HG03558 (cell line): ENCODE measurements around the gene ADGRD1.

Experiments
- ATAC-seq: cut with Tn5 transposase; IDR thresholded peaks from one replicate; pipeline ENCODE4 v1.9.1; 2021; ENCODE audit warnings: moderate number of reproducible peaks; ENCODE audit not compliant: unreplicated experiment; ENCODE audit errors: extremely low read depth

Gene ADGRD1

DNA sequence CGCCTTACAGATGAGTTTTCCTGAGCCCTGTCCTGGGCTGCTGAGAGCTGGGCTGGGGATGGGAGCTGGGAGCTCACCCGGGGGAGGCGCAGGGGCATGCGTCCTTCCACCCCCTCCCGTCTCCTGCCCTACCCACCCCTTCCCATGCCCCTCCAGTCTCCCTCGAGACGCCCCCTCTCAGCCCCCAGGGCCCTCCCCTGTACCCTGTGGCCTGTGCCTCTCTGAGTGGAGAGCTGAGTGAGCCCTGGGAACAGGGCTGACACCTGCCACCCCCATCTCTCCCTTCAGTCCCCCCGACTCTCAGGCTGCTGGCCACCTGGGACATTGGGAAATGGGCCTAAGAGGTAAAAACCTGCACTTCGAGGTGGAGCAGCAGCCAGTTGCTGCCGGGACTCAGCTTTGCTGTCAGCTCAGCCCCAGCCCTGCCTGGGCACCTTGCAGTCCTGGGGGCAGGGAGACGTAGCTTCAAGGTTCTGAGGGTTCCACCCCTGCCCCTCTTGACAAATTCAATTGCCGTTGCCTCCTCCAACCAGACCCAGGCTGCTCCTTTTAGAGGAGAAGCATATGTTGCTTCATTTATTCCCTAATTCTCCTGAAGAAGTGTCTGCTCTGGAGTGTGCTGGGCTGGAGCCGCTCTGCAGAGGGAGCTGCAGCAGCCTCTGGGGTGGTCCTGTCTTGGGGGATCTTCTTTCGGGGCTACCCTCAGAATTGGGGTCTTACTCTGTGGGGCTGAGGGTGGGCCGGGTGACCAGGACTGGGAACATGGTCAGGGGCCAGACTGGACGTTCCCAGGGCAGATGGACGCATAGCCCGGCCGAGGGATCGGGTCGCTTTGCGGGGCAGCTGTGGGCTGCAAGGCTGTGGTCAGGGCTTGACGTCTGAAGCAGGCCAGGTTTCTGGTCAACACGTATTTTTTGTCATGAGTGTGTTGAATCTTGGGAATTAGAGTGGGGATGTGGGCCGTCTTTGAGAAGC is 141.4 kb downstream of the ADGRD1 start:
- ATAC-seq: no peak

DNA sequence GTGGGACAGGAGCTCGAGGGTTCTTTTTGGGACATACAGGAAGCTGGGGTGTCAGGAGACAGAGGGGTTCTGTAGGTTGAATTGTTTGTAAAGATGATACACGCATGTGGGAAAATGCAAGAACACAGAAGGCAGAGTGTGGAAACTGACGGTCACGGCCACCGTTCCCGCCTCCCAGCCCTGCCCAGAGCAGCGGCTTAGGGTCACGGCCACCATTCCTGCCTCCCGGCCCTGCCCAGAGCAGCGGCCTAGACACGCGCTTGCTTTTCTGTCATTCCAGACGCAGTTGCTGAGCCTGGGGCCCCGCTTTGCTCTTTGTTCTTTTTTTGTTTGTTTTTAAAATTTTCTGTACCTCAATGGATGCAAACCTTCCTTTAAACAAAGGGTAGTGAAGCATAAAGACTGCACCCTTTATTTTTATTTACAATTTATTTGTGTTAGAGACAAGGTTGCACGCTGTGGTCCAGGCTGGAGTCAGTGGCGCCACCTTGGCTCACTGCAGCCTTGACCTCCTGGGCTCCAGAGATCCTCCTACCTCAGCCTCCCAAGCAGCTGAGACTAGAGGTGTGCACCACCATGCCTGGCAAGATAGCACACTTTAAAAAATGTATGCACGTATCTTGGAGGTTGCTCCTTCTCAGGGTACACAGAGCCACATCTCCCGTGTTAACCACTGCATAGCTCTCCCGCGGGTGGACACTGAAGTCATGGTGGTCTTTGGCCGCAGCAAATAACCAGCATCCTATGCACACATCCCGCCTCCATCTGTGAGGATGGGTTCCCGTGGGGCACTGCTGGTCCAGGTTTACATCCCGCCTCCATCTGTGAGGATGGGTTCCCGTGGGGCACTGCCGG is 142.3 kb downstream of the ADGRD1 start:
- ATAC-seq: no peak

DNA sequence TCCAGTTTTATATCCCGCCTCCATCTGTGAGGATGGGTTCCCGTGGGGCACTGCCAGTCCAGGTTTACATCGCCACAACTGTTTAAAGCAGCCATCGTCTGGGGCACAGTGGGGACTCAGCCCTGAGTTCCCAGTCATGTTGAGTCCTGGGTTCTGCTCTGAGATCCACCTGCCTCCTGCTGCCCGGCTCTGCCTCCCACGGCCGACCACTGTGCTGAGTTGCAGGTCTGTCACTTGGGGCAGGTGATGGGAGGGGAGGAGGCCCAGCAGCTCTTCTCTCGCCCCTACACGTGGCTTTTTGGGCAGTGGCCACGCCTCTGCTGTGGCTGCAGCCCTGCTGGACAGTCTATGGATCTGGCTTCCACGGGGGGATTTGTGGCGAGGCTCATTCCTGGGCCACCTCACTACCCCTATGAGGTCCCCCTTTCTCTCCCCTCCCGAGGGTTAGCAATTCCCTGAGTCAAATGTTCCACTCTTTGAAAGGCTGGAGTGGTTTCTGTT is 143.0 kb downstream of the ADGRD1 start:
- no peak for ATAC-seq

DNA sequence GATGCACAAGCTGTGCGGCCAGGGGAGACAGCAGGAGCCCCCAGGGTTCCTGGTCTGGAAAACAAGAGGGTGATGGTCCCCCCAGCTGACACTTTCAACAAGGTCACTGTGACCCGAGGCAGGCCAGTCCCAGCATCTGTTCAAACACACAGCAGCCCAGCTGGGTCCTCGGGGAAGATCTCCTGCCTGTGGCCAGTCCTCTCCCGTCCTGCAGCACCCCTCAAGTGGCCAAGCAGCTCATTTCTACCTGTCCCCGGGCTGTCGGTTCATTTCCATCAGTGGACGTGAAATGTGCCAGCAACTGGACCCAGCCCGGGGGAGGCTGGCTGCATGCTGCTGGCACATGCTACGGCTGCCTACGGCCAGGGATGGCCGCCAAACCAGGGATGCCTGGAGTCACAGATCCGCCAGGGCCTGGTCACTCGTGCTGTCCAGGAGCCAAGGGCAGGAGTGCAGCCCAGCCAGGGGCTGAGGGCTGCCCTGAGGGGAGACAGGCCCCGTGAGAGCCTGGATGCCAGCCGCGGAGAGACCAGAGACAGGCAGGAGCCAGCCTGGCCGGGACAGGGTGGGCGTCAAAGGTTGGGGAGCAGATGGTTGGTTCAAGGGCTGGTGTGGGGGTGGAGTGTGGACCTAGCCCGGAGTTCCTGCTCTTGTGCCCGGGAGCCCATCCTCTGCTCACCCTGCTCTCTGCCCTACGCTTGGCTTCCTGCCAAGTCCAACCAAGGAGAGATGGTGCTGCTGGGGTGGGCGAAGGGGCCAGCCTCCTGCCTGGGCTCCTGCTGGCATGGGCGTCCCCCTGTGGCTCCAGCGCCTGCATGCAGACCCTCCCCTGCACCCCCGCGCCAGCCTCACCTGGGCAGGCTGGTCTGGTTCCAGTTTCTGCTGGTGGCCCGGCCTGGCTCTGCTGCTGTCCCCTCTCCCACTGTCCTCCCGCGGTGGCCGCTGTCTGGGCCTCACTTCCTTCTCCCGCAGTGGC is 143.8 kb downstream of the ADGRD1 start:
- ATAC-seq: no peak

DNA sequence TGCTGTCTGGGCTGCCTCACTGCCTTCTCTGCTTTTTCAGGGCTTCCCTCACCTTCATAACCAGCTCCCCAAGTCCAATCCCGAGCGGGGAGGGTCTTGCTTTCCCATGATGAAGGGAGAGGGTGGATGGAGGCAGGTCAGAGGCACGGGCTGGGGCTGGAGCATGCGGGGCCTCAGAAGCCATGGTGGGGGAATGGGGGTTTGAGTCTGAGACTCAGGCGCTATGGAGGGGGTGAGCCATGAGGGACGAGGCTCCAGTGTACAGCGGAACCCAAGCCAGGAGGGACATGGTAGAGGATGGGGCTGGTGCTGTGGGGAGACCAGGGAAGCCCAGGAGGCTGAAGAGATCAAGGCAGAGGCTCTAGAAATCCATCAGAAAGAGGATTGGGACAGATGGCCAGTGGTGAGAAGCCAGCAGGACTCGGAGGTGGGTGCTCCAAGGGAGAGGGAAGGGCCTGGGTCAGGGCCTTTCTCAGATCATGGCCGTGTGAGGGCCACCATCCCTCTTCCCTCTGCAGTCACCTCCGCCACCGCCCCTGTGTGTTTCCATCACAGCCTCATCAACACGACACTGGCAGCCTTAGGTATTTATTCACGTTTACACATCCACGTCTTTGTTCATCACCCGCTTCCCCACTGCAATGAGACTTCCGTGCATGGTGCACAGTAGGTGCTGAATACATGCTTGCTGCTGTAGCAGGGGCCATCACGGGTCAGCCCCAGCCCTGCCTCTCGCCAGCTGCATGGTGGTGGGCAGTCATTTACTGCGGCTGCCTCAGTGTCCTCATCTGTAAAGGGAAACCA is 144.7 kb downstream of the ADGRD1 start:
- no peak for ATAC-seq

DNA sequence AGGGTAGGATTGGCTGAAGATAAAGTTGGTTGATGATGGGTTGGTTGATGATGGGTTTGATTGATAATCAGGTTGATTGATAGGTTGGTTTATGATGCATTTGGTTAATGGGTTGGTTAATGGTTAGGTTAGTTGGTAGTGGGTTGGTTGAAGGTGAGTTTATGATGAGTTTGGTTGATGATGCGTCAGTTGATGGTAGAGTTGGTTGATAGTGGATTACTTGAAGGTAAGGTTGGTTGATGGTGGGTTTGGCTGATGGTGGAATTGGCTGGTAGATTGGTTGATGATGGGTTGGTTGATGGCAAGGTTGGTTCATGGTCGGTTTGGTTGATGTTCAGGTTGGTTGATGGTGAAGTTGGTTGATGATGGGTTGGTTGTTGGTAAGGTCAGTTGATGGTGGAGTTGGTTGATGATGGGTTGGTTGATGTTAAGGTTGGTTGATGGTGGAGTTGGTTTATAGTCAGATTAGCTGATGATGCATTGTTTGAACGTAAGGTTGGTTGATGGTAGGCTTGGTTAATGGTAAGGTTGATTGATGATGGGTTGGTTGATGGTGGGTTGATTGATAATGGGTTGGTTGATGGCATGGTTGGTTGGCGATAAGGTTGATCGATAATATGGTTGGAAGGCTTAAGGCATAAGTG is 146.4 kb downstream of the ADGRD1 start:
- no peak for ATAC-seq

DNA sequence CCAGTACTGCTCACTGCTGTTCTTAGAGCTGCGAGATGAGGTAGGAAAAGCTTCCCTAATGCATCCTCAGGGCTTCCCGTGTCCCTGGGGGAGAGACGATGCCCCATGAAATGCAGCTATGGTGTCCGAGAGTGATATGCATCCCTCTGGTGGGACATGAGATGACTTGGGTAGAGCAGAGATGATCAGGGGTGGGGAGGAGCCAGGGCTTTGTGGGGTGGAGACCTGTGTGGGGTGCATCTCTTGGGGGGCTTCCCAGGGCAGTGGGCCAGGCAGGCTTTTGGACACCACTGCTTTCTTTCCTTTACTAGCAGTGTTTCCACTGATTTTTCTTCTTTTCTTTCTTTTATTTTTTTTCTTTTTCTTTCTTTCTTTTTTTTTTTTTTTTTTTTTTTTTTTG is 147.3 kb downstream of the ADGRD1 start:
- ATAC-seq: no peak

DNA sequence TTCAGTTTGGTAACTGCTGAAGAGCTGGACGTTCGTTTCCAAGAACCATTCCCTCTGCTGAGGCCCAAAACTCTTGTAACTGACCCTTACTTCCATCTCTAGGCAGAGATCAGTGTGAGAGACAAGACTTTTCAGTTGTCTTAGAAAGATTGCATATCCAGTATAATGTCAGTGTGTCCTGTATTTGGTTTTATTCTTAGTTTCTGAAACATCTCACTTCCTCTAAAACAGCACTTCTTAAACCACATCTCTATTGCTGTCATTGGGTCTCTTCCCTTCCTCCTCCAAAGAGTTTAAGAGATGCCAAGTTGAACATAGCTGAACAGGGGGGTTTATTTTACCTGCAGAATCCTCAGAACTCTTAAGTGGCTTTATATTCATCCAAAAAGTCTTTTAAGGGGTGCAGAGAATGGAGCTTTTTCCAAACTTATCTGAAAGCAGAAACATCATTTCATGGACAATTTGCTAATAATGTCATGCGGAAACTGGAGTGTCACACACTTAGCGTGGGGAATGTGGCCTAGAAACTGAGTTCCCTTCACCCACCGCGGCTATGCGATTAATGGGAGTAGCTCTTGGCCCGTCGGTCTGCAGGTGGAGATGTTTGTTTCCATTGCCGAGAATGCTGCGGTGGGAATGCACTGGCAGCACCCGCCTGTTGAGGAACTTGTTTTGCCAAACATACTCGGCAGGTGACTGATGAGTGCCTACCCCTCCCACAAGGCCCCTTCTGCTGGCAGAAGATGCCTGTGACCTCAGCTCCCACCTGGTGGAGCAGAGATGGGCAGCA is 148.2 kb downstream of the ADGRD1 start:
- peak; percentile 86 for ATAC-seq

DNA sequence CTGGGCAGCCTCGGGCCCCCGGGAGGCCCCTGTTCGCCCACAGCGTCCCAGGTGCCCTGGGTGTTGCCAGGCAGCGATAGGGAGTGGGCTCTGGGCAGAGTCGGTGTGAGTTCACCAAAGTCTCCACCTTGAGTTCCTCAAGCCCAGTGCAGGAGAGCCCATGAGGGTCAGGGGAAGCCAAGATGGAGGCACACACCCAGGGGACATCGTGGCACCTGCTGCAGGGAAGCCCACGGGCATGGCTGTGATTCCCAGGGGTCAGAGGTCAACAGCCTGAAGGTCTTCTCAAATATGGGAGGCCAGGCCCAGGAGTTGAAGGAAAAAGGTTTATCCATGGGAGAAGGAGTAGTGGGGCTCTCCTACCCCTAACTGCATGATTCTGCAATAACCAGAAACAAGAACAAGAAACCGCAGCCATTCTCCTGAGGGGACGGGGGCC is 148.8 kb downstream of the ADGRD1 start:
- no peak for ATAC-seq

DNA sequence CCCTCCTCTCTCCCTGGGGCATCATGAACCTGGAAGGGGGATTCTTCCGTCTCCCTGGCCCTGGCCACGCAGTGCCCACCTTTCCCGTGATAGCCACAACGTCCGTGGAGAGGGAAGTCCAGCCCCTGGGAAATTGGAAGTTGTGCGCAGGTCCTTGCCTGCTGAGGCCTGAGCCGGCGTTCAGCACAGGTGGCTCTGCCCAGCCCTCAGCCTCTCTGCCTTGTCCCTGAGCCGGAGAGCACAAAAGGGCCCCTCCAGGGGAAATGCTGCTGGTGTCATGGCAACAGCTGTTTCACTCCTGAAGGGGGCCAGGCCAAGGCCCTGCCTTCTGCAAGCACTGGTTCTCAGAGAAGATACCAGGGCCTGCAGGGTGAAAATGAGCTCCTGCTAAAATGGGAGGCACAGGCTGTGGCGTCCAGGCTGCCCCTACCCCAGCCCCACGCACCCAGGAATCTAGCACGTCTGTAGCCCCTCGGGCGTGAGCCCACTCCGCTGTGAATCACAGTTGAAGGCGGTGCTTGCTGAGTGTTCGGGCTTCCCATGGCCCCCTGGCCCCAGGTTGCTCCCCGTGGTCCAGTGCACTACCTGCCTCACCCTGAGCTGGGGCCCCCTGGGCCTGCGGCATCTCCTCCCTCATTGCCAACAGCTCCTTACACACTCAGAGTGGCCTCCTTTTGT is 149.4 kb downstream of the ADGRD1 start:
- ATAC-seq: no peak

DNA sequence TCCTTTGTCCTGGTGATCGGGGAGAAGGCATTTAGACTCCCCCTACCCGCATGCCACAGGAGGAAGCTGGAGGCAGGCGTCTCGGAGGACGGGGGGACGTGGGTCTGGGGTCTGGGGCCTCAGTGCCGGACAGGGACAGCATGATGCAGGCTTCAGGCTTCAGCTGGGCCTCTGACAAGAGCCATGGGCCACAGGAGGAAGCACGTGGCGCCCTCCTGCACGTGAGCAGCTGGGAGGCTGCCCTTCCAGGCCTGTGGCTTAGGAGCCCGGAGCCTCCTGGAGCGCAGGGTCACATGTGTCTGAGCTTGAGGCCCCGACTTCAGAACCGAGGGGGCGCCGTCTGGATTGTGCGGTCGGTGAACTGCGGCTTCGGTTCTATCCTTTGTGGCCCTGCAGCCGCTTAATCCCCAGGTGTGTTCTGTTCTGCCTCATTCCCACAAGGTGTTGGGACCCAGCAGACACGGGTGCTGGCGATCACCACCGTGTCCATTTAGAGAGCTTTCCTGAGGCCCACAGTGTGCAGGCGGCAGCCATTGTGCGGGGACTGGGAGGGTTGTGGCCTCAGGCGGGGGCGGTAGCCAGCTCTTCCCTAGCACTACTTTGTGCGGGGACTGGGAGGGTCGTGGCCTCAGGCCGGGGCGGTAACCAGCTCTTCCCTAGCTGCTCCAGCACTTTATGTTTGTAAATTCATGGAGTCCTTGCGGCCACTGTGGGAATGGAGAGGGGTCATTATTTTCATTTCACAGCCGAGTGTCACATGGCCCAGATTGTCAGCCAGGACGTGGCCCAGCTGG is 150.2 kb downstream of the ADGRD1 start:
- ATAC-seq: no peak

DNA sequence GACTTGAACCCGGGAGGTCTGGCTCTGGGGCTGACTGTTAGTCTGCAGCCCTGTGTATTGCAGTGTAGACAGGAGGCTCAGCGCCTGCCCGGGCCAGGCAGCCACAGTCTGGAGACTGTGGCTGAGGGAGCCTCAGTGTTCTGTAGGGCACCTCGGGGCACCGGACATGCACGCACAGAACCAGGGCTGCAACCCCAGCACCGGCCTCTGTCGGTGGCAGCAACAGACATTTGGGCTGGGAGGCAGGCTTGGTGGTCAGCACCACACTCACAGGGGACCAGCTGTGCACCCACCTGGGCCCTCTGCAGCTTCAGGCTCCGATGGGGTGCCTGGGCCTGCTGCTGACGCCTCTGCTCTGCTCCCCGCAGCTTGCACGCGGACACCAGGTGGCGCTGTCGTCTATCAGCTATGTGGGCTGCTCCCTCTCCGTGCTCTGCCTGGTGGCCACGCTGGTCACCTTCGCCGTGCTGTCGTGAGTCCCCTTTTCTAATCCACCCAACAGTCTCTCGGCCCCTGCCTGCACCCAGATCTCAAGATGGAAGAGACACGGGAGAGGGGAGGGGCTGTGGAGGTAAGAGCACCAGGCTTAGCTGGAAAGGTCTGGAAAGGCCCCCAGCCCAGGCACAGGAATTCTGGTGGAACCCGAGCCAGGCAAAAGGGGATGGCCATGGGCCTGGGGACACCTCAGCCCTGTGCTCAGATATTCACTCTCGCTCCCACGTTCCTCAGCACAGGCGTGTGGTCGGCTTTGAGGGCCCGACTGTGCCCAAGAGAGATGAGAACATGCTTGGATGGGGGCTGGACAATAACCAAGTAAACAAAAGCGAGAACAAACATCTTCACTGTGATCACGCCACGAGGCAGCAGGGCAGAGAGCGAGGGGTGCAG is 151.0 kb downstream of the ADGRD1 start:
- no peak for ATAC-seq

DNA sequence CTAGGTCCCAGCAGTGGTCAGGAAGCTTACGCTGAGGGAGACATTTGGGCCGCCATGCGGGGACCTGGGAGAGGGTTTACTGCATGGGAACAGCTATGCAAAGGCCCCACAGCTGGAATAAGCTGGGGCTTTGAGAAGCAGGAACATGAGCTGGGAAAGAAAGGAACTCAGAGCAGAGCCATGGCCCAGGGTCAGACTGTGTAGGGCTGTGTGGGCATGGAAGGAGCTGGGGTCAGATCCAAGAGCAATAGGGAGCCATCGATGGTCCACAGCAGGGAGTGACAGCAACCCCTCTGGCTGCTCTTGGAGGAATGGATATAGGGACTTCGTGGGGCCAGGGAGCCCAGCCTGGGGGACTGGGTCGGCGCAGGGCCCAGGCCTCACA is 151.6 kb downstream of the ADGRD1 start:
- no peak for ATAC-seq

DNA sequence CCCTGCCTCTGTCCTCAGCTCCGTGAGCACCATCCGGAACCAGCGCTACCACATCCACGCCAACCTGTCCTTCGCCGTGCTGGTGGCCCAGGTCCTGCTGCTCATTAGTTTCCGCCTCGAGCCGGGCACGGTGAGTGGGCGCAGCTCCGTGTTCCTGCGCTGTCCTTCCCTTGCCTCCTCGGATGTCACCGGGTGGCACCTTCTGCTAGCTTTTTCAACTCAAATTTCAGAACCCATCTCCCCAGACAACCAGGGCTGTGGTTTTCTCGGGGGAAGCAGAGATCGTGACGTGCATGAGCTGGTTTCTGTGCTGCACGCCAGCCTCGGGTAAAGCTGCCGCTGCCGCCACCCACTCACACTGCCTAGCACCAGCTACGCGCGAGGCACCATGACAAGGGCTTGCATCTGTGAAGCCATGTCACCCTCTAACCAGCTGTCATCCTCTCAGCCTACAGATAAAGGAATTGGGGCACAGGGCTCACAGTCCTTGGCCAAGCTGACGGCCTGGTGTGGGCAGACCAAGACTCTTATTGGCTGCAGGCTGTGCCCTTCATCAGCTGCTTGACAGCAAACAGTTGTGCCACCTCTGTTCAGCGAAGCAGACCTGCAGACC is 152.1 kb downstream of the ADGRD1 start:
- ATAC-seq: no peak

DNA sequence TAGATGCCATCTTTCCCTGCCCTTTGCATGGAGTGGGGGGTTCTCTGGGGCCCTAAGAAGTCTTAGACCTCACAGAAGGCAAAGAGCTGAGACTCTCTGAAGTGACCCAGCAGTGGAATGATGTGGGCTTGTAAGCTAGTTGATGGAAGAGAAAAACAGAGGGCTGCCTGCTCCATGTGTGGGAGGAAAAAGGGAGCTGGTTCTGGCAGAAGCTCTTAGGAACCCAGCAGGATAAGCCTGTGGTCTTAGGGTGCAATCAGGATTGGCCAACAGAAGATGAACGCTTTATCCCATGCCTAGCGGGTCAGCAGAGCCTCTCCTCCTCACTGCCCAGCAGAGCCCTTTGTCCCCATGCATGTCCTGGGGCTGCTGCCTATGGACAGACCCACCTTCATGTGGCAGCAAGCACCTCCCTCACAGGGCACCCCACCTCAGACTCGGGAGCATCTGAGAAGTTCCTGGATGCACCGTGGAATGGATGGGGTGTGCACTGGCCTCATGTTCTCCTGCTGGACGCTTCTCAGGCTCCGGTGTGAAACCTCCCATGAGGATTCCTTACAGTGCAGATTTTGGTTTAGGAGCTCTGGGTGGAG is 152.7 kb downstream of the ADGRD1 start:
- no peak for ATAC-seq
